Measurements from ENCODE around the gene MFSD6.

- TF ChIP-seq, protein P1, sequence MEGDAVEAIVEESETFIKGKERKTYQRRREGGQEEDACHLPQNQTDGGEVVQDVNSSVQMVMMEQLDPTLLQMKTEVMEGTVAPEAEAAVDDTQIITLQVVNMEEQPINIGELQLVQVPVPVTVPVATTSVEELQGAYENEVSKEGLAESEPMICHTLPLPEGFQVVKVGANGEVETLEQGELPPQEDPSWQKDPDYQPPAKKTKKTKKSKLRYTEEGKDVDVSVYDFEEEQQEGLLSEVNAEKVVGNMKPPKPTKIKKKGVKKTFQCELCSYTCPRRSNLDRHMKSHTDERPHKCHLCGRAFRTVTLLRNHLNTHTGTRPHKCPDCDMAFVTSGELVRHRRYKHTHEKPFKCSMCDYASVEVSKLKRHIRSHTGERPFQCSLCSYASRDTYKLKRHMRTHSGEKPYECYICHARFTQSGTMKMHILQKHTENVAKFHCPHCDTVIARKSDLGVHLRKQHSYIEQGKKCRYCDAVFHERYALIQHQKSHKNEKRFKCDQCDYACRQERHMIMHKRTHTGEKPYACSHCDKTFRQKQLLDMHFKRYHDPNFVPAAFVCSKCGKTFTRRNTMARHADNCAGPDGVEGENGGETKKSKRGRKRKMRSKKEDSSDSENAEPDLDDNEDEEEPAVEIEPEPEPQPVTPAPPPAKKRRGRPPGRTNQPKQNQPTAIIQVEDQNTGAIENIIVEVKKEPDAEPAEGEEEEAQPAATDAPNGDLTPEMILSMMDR (IDR thresholded peaks at IDR 0.05 in 8 of 11, conservative IDR thresholded peaks at IDR 0.05 in 3 of 11): no peak
- TF ChIP-seq POLR2A (IDR thresholded peaks at IDR 0.05) (no peak), POLR2AphosphoS5 (IDR thresholded peaks at IDR 0.05) (no peak)
Observed at GRCh38 chr2:190396271-190396670, 11.9 kb upstream of the MFSD6 start.
